HCT116 (cell line): ENCODE results near the gene TCHP. TPM values are rescaled to one million over a fixed set of nuclear protein-coding genes. Genes with fewer than 3 reads are reported as not detected.

Experiments
- ATAC-seq: fragments of 200-7000 bp; cut with Tn5 transposase; 2 replicates; pipeline ENCODE4 v1.9.1; 2020; ENCODE audit warnings: mild to moderate bottlenecking, moderate library complexity
- BruUV-seq: library from RNA; stranded (reverse); fragments of 400-500 nt; replicated peaks from 2 replicates; lab custom pipeline; 2021; lab: Mats Ljungman, UMichigan
- CTCF ChIA-PET: fragments of 300-600 bp; sonication (Branson Sonifier 250); formaldehyde crosslinking; loops from one replicate; lab custom pipeline; 2021; ENCODE audit warnings: antibody characterized with exemption; lab: Charles Lee
- POLR2A ChIA-PET: fragments of 300-600, 350-600 bp; sonication (Branson Sonifier 250); formaldehyde crosslinking; loops from one replicate; lab custom pipeline; 2021; ENCODE audit warnings: antibody characterized with exemption; lab: Charles Lee
- RAD21 ChIA-PET, 2 experiments: fragments of 300-600 bp; sonication (Branson Sonifier 250); formaldehyde crosslinking; loops; one replicate each; lab custom pipeline; 2023; ENCODE audit warnings: low total read pairs in 2 of 2; ENCODE audit not compliant: uncharacterized antibody in 2 of 2, unreplicated experiment in 2 of 2, low non-redundant PET in 1 of 2; lab: Charles Lee
- DNase-seq: peaks from one replicate; pipeline ENCODE4 v3.0.0-alpha.2; 2010; ENCODE audit warnings: low read depth, low spot score
- H2AFZ ChIP-seq: fragments of 200-600 bp; shearing (Covaris generic), sonication (generic); 2 replicates; pipeline ENCODE4 v1.6.1; 2017; ENCODE audit warnings: low read depth, mixed run types, mixed read lengths, antibody characterized with exemption, low read length; ENCODE audit not compliant: poor library complexity, severe bottlenecking
- H3K27ac ChIP-seq: 2 replicates; pipeline ENCODE4 v1.5.1; 2012; ENCODE audit warnings: low read depth, low read length
- H3K27me3 ChIP-seq: fragments of 200-600 bp; sonication (generic); 2 replicates; pipeline ENCODE4 v1.6.1; 2016; ENCODE audit warnings: mixed run types, low read length, mixed read lengths; ENCODE audit not compliant: insufficient read depth
- H3K36me3 ChIP-seq, 2 experiments: fragments of 200-500 bp in 1 of 2; fragments of 200-600 bp in 1 of 2; sonication (Bioruptor generic) in 1 of 2; sonication (generic) in 1 of 2; 2 replicates each; pipeline versions ENCODE4 v1.5.1 to v1.6.1; 2014 to 2016; ENCODE audit warnings: low read length in 2 of 2, inconsistent platforms in 1 of 2, mixed read lengths in 1 of 2, mixed run types in 1 of 2; ENCODE audit not compliant: insufficient read depth in 2 of 2, control insufficient read depth in 1 of 2
- H3K4me1 ChIP-seq, 2 experiments: fragments of 200-600 bp in 1 of 2; sonication (generic) in 1 of 2; 2 replicates each; pipeline versions ENCODE4 v1.5.1 to v1.6.1; 2012 to 2017; ENCODE audit warnings: low read length in 2 of 2, inconsistent platforms in 1 of 2, mild to moderate bottlenecking in 1 of 2, mixed read lengths in 1 of 2, mixed run types in 1 of 2, moderate library complexity in 1 of 2; ENCODE audit not compliant: insufficient read depth in 2 of 2, control insufficient read depth in 1 of 2
- H3K4me2 ChIP-seq: fragments of 200-600 bp; sonication (generic); 2 replicates; pipeline ENCODE4 v1.6.1; 2017; ENCODE audit warnings: mixed run types, low read length, mixed read lengths
- H3K4me3 ChIP-seq, 2 experiments: fragments of 200-600 bp in 1 of 2; sonication (generic) in 1 of 2; replicated peaks in 1 of 2; 2 replicates each; pipeline ENCODE4 v1.5.1; 2011 to 2016; ENCODE audit warnings: low read length in 2 of 2, control low read depth in 1 of 2, low read depth in 1 of 2, mild to moderate bottlenecking in 1 of 2, mixed read lengths in 1 of 2, mixed run types in 1 of 2
- H3K79me2 ChIP-seq: fragments of 200-600 bp; sonication (generic); 2 replicates; pipeline ENCODE4 v1.6.1; 2017; ENCODE audit warnings: mild to moderate bottlenecking, mixed run types, low read length, moderate library complexity, mixed read lengths; ENCODE audit not compliant: insufficient read depth
- H3K9ac ChIP-seq: fragments of 200-600 bp; sonication (generic); 2 replicates; pipeline ENCODE4 v1.6.1; 2016; ENCODE audit warnings: low read length, mixed read lengths
- H3K9me2 ChIP-seq: fragments of 200-600 bp; sonication (generic), shearing (Covaris generic); 2 replicates; pipeline ENCODE4 v1.6.1; 2017; ENCODE audit warnings: mixed run types, mild to moderate bottlenecking, moderate library complexity; ENCODE audit not compliant: insufficient read depth
- H3K9me3 ChIP-seq, 2 experiments: fragments of 200-500 bp in 1 of 2; fragments of 200-600 bp in 1 of 2; sonication (Bioruptor generic) in 1 of 2; sonication (generic) in 1 of 2; 2 replicates each; pipeline ENCODE4 v1.6.1; 2014 to 2017; ENCODE audit warnings: low read length in 2 of 2, mixed read lengths in 2 of 2, inconsistent platforms in 1 of 2, low read depth in 1 of 2, mild to moderate bottlenecking in 1 of 2, mixed run types in 1 of 2, moderate library complexity in 1 of 2; ENCODE audit not compliant: control insufficient read depth in 1 of 2, insufficient read depth in 1 of 2
- H4K20me1 ChIP-seq: fragments of 200-600 bp; sonication (generic), shearing (Covaris generic); 2 replicates; pipeline ENCODE4 v1.6.1; 2017; ENCODE audit warnings: mixed run types, mild to moderate bottlenecking, moderate library complexity; ENCODE audit not compliant: insufficient read depth
- CBX3 ChIP-seq: IDR thresholded peaks from 2 replicates; pipeline ENCODE4 v1.6.1; 2012; ENCODE audit warnings: low read depth
- CEBPB ChIP-seq: IDR thresholded peaks from 2 replicates; pipeline ENCODE4 v1.6.1; 2012; ENCODE audit warnings: low read depth
- EGR1 ChIP-seq: IDR thresholded peaks from 2 replicates; pipeline ENCODE4 v1.6.1; 2012; ENCODE audit warnings: low read depth
- ELF1 ChIP-seq: IDR thresholded peaks from 2 replicates; pipeline ENCODE4 v1.6.1; 2012; ENCODE audit warnings: low read depth, borderline replicate concordance
- EZH2 ChIP-seq: fragments of 200-600 bp; sonication (generic); IDR thresholded peaks from 2 replicates; pipeline ENCODE4 v1.6.1; 2017; ENCODE audit warnings: antibody characterized with exemption, mixed run types
- EZH2phosphoT487 ChIP-seq: fragments of 200-600 bp; IDR thresholded peaks from 2 replicates; pipeline ENCODE4 v1.6.1; 2018; ENCODE audit warnings: antibody characterized with exemption, borderline replicate concordance
- FOSL1 ChIP-seq: IDR thresholded peaks from 2 replicates; pipeline ENCODE4 v1.6.1; 2012; ENCODE audit warnings: low read depth
- JUND ChIP-seq: IDR thresholded peaks from 2 replicates; pipeline ENCODE4 v1.6.1; 2012
- POLR2A ChIP-seq: IDR thresholded peaks from 2 replicates; pipeline ENCODE4 v1.7.0; 2011; ENCODE audit warnings: borderline replicate concordance; ENCODE audit not compliant: insufficient read depth, insufficient read length; ENCODE audit errors: extremely low read depth
- POLR2AphosphoS5 ChIP-seq: IDR thresholded peaks from 2 replicates; pipeline ENCODE4 v1.6.1; 2011; ENCODE audit warnings: mild to moderate bottlenecking, low read depth, low read length, moderate library complexity
- REST ChIP-seq: IDR thresholded peaks from 2 replicates; pipeline ENCODE4 v1.6.1; 2012; ENCODE audit warnings: low read depth
- SIN3A ChIP-seq: IDR thresholded peaks from 2 replicates; pipeline ENCODE4 v1.6.1; 2012; ENCODE audit warnings: low read depth
- SRF ChIP-seq: IDR thresholded peaks from 2 replicates; pipeline ENCODE4 v1.6.1; 2012; ENCODE audit warnings: low read depth
- TCF7L2 ChIP-seq: IDR thresholded peaks from 2 replicates; pipeline ENCODE4 v1.7.0; 2011; ENCODE audit warnings: borderline replicate concordance, inconsistent platforms; ENCODE audit not compliant: insufficient read depth, insufficient read length; ENCODE audit errors: extremely low read depth
- ZFX ChIP-seq: fragments of 450-650 bp; IDR thresholded peaks from 2 replicates; pipeline ENCODE4 v1.6.1; 2017
- ZNF274 ChIP-seq: fragments of 200-500 bp; sonication (Bioruptor generic); IDR thresholded peaks from 2 replicates; pipeline ENCODE4 v1.6.1; 2014; ENCODE audit warnings: mild to moderate bottlenecking, low read depth, low read length, inconsistent platforms
- intact Hi-C: fragments of 100-400 bp; cut with micrococcal nuclease; formaldehyde crosslinking; loops from 2 replicates; pipeline ENCODE4 v1.10.0; 2022
- total RNA-seq: library from RNA; stranded (reverse); gene quantifications from one replicate; pipeline ENCODE4 v1.2.1, GENCODE V29; 2021; ENCODE audit not compliant: unreplicated experiment
- TF ChIP-seq, protein P1 (sequence below): IDR thresholded peaks from 2 replicates; pipeline ENCODE4 v1.6.1; 2011; ENCODE audit warnings: mild to moderate bottlenecking, low read length, moderate library complexity; ENCODE audit not compliant: insufficient replicate concordance; ENCODE audit errors: extremely low read depth
- TF ChIP-seq, protein P2 (sequence below), 3 experiments: fragments of 200-600 bp in 1 of 3; sonication (generic) in 1 of 3; IDR thresholded peaks in 2 of 3; conservative IDR thresholded peaks in 1 of 3; 2 replicates each; pipeline ENCODE4 v1.5.1; 2012 to 2017; ENCODE audit warnings: low read depth in 2 of 3, low read length in 2 of 3, antibody characterized with exemption in 1 of 3, borderline replicate concordance in 1 of 3, control low read depth in 1 of 3, mild to moderate bottlenecking in 1 of 3, mixed read lengths in 1 of 3, mixed run types in 1 of 3, moderate library complexity in 1 of 3; ENCODE audit not compliant: insufficient read depth in 1 of 3
- TF ChIP-seq, protein P3 (sequence below): IDR thresholded peaks from 2 replicates; pipeline ENCODE4 v1.6.1; 2012

Gene TCHP
- total RNA-seq, 1 experiment from 2014 or later: 17.3 TPM

DNA sequence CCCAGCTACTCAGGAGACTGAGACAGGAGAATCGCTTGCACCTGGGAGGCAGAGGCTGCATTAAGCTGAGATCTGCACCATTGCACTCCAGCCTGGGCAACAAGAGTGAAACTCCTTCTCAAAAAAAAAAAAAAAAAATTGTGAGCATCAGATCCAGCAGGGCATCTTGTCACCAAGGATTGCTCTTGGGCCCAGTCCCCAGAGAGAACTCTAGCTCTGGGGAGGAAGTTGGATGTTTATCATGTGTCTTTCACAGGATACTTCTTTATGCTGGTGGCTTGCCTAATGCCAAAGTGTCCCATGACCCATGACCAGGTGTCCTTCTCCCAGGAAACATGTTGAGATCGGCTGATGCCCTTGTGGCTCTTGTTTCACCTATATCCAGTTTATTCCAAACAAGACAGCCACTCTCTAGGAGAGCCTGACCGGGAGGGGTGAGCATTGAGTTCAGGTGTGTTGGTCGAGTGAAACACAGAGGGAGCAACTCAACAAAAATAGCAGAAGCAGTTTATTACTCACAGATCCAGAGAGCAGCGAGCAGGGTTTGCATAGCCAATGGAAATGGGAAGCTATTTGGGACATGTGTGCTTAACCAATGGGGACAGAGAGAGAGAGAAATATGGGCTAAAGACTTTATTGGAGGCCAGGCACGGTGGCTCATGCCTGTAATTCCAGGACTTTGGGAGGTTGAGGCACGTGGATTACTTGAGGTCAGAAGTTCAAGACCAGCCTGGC is 6.6 kb upstream of the TCHP start:
- no peaks in the 10 kb centered on the region for H4K20me1 ChIP-seq
- no peak overlapping the region for H3K4me2 ChIP-seq
- no peak for DNase-seq
- peaks cover 0 to 11% of the 10 kb centered on the region in 2 experiments; a peak in 2 of 4 replicates for H3K4me1 ChIP-seq
- H3K79me2 ChIP-seq: no peaks in the 10 kb centered on the region
- ChIA-PET CTCF (no interaction called here), RAD21 (no interaction called here), POLR2A (no interaction called here)
- no peak overlapping the region for H3K27ac ChIP-seq
- no peaks in the 10 kb centered on the region for H3K36me3 ChIP-seq
- H3K9me3 ChIP-seq: no peaks in the 10 kb centered on the region
- no peaks in the 10 kb centered on the region for H3K9me2 ChIP-seq
- ATAC-seq: no peak
- H3K4me3 ChIP-seq: no peak overlapping the region
- no peak overlapping the region for H3K9ac ChIP-seq
- TF ChIP-seq, protein P1, sequence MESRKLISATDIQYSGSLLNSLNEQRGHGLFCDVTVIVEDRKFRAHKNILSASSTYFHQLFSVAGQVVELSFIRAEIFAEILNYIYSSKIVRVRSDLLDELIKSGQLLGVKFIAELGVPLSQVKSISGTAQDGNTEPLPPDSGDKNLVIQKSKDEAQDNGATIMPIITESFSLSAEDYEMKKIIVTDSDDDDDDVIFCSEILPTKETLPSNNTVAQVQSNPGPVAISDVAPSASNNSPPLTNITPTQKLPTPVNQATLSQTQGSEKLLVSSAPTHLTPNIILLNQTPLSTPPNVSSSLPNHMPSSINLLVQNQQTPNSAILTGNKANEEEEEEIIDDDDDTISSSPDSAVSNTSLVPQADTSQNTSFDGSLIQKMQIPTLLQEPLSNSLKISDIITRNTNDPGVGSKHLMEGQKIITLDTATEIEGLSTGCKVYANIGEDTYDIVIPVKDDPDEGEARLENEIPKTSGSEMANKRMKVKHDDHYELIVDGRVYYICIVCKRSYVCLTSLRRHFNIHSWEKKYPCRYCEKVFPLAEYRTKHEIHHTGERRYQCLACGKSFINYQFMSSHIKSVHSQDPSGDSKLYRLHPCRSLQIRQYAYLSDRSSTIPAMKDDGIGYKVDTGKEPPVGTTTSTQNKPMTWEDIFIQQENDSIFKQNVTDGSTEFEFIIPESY: no peak
- TF ChIP-seq EGR1 (no peak), ZNF274 (no peak), REST (no peak), EZH2phosphoT487 (no peak), FOSL1 (no peak), CBX3 (no peak), POLR2AphosphoS5 (no peak), ELF1 (no peak), EZH2 (no peak), CEBPB (no peak), SRF (no peak), TCF7L2 (no peak), JUND (no peak), ZFX (no peak), POLR2A (no peak), SIN3A (no peak)
- TF ChIP-seq, protein P2, sequence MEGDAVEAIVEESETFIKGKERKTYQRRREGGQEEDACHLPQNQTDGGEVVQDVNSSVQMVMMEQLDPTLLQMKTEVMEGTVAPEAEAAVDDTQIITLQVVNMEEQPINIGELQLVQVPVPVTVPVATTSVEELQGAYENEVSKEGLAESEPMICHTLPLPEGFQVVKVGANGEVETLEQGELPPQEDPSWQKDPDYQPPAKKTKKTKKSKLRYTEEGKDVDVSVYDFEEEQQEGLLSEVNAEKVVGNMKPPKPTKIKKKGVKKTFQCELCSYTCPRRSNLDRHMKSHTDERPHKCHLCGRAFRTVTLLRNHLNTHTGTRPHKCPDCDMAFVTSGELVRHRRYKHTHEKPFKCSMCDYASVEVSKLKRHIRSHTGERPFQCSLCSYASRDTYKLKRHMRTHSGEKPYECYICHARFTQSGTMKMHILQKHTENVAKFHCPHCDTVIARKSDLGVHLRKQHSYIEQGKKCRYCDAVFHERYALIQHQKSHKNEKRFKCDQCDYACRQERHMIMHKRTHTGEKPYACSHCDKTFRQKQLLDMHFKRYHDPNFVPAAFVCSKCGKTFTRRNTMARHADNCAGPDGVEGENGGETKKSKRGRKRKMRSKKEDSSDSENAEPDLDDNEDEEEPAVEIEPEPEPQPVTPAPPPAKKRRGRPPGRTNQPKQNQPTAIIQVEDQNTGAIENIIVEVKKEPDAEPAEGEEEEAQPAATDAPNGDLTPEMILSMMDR (IDR thresholded peaks at IDR 0.05 in 2 of 3, conservative IDR thresholded peaks at IDR 0.05 in 1 of 3; ENCODE audit: borderline replicate concordance in 1 of 3, insufficient read depth in 1 of 3, low read depth in 2 of 3, low read length in 2 of 3): no peak
- TF ChIP-seq, protein P3, sequence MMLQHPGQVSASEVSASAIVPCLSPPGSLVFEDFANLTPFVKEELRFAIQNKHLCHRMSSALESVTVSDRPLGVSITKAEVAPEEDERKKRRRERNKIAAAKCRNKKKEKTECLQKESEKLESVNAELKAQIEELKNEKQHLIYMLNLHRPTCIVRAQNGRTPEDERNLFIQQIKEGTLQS: no peak
- H3K27me3 ChIP-seq: no peaks in the 10 kb centered on the region
- intact Hi-C loops: no loop called here
- no peak overlapping the region for H2AFZ ChIP-seq
- no TSS peak for BruUV-seq
